ENCODE results near the gene CTPS1. TPM values are rescaled to one million over a fixed set of nuclear protein-coding genes. Genes with fewer than 3 reads are reported as not detected.
A peak's percentile ranks its signal among the peaks of the same experiment; 100 is the strongest.

Gene CTPS1
- total and polyA plus RNA-seq, 2 experiments from 2014 or later: 18.7 to 38.0 TPM

- H3K27me3 ChIP-seq: no peaks in the 10 kb centered on the region
- no peaks in the 10 kb centered on the region for H3K4me1 ChIP-seq (ENCODE audit: low read depth)
- H3K4me3 ChIP-seq: no peak overlapping the region
- no peak overlapping the region for H3K27ac ChIP-seq
- H3K9me3 ChIP-seq (ENCODE audit: low read depth): no peaks in the 10 kb centered on the region
- TF ChIP-seq, protein P1, sequence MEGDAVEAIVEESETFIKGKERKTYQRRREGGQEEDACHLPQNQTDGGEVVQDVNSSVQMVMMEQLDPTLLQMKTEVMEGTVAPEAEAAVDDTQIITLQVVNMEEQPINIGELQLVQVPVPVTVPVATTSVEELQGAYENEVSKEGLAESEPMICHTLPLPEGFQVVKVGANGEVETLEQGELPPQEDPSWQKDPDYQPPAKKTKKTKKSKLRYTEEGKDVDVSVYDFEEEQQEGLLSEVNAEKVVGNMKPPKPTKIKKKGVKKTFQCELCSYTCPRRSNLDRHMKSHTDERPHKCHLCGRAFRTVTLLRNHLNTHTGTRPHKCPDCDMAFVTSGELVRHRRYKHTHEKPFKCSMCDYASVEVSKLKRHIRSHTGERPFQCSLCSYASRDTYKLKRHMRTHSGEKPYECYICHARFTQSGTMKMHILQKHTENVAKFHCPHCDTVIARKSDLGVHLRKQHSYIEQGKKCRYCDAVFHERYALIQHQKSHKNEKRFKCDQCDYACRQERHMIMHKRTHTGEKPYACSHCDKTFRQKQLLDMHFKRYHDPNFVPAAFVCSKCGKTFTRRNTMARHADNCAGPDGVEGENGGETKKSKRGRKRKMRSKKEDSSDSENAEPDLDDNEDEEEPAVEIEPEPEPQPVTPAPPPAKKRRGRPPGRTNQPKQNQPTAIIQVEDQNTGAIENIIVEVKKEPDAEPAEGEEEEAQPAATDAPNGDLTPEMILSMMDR (IDR thresholded peaks at IDR 0.05; ENCODE audit: low read depth, low read length): no peak
- no peak for DNase-seq (ENCODE audit: low read depth in 1 of 2, low spot score in 1 of 2)
- no peaks in the 10 kb centered on the region for H3K36me3 ChIP-seq
Observed at GRCh38 chr1:40938393-40938792, 41.1 kb upstream of the CTPS1 start.

DNA sequence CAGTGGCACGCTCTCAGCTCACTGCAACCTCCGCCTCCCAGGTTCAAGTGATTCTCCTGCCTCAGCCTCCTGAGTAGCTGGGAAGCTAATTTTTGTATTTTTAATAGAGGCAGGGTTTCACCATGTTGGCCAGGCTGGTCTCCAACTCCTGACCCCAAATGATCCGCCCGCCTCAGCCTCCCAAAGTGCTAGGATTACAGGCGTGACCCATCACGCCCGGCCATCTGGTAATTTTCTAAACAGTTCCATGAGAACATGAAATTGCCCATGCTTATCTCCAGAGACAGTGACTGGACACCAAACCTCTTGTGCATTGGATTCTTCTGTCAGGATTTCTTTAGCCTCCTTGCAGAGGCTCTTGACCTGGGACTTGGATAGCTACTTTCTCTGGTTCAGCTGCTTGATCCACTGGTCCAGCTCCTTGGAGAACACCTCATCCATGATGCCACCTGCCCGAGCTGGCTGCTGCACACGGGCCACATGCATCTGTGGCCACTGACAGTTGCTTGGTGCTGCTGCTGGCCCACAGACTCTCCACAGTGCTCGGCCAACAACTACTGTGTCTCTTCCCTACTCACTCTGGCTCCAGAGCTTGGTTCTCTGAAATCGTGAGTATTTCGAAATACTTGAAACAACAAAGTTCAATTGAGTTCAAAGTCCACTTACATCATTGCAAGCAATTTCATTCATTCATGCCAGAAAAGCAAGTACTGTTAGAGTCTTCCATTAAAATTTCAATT lies 40.0 kb upstream of the CTPS1 start:
- Histone ChIP-seq H3K4me3 (no peak overlapping the region), H3K4me1 (ENCODE audit: low read depth) (no peaks in the 10 kb centered on the region), H3K9me3 (ENCODE audit: low read depth) (no peaks in the 10 kb centered on the region), H3K27ac (no peak overlapping the region), H3K27me3 (no peaks in the 10 kb centered on the region), H3K36me3 (no peaks in the 10 kb centered on the region)
- TF ChIP-seq, protein P1 (IDR thresholded peaks at IDR 0.05; ENCODE audit: low read depth, low read length): no peak
- DNase-seq (ENCODE audit: low read depth in 1 of 2, low spot score in 1 of 2): peak in 1 of 2 donors; percentile 87

GRCh38 chr1:40944326-40944725 lies 35.2 kb upstream of the CTPS1 start:
- DNase-seq (ENCODE audit: low read depth in 1 of 2, low spot score in 1 of 2): peak in 1 of 2 donors; percentile 91
- Histone ChIP-seq H3K9me3 (ENCODE audit: low read depth) (no peaks in the 10 kb centered on the region), H3K4me1 (ENCODE audit: low read depth) (no peaks in the 10 kb centered on the region), H3K27ac (no peak overlapping the region), H3K36me3 (no peaks in the 10 kb centered on the region), H3K4me3 (no peak overlapping the region), H3K27me3 (no peaks in the 10 kb centered on the region)
- TF ChIP-seq, protein P1 (IDR thresholded peaks at IDR 0.05; ENCODE audit: low read depth, low read length): peak; percentile 26

DNA sequence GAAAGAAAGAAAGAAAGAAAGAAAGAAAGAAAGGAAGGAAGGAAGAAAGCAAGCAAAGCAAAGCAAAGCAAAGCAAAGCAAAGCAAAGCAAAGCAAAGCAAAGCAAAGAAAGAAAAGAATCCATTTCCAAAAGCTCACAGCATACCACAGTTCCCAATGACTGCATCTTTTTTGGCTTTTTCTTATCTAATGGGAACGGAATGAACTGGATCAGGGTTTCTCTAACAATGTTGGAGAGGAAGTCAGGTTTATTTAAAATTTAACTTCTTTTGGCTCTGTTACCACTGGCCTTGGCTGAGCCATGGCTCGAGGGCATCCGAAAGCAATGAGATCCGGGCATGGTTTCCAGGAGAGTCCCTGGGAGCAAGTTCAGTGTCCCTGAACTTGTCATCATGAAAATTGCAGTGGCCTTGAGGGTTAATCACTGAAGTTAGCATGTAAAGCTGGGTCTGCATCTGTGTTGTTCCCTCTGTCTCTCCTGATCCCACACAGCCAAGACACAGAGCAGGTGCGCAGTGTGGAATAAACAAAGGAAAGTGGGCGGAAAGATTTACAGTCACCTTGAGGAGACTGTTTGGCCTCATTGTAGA lies 34.6 kb upstream of the CTPS1 start:
- TF ChIP-seq, protein P1 (IDR thresholded peaks at IDR 0.05; ENCODE audit: low read depth, low read length): no peak
- no peaks in the 10 kb centered on the region for H3K4me1 ChIP-seq (ENCODE audit: low read depth)
- H3K36me3 ChIP-seq: no peaks in the 10 kb centered on the region
- no peaks in the 10 kb centered on the region for H3K9me3 ChIP-seq (ENCODE audit: low read depth)
- no peaks in the 10 kb centered on the region for H3K27me3 ChIP-seq
- no peak overlapping the region for H3K27ac ChIP-seq
- H3K4me3 ChIP-seq: no peak overlapping the region
- DNase-seq (ENCODE audit: low read depth in 1 of 2, low spot score in 1 of 2): peak in 1 of 2 donors; percentile 67

- no peaks in the 10 kb centered on the region for H3K27me3 ChIP-seq
- TF ChIP-seq, protein P1 (IDR thresholded peaks at IDR 0.05; ENCODE audit: low read depth, low read length): no peak
- H3K4me3 ChIP-seq: no peak overlapping the region
- no peaks in the 10 kb centered on the region for H3K36me3 ChIP-seq
- no peaks in the 10 kb centered on the region for H3K9me3 ChIP-seq (ENCODE audit: low read depth)
- DNase-seq (ENCODE audit: low read depth in 1 of 2, low spot score in 1 of 2): peak in 1 of 2 donors; percentile 33
- H3K27ac ChIP-seq: no peak overlapping the region
- no peaks in the 10 kb centered on the region for H3K4me1 ChIP-seq (ENCODE audit: low read depth)
Observed at GRCh38 chr1:40945491-40945973, 34.0 kb upstream of the CTPS1 start.

All from cardiac muscle cell (in vitro differentiated cells and primary cell).